Measurements from ENCODE around the gene ATRAID. TPM values are rescaled to one million over a fixed set of nuclear protein-coding genes. Genes with fewer than 3 reads are reported as not detected.

ATRAID gene
- total and polyA plus RNA-seq, 10 of the 15 experiments (the other 5 are each of a cell fraction or from before 2014, with no cell fraction given), result 65.6 to 180 (median 120) TPM

DNA sequence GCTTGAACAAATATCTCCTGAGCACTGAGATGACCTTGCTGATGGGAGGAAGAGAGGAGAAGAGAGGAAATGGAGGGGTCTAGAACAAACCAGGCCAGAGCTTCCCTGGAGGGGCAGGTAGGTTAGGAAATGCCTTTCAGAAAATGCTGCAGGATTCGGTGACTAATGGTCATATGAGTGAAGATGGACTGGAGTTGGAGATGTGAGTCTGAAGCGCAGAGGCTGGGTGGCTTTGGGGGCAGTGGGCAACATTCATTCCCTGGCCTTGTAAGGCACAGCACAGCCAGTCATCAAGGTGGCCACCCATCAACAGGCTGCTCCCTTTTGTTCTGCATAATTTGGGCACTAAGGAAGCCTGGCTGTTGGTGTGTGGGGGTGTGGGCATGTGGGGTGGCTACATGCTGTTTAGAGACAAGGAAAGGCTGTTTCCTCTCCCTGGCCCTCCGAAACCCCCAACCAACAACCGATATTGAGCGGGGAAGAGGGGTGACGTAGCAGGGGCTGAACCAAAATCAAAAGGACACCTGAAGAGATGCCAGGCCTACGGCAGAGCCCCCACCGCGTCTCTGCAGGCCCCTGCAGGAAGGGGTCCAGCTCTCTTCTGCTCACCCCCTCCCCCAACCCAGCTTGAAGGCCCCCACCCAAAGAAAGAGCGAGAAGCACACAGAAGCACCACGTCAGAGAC is 49.5 kb downstream of the ATRAID start:
- Histone ChIP-seq H3K36me3 (ENCODE audit: control insufficient read depth in 2 of 2, insufficient read depth in 2 of 2, low read length in 1 of 2) (no peaks in the 10 kb centered on the region), H3K4me2 (ENCODE audit: control insufficient read depth, insufficient read depth) (no peak overlapping the region), H3K27me3 (replicated peaks in 1 of 2; ENCODE audit: control insufficient read depth in 2 of 2, insufficient read depth in 2 of 2, low read length in 1 of 2) (peaks cover 26 to 40% of the 10 kb centered on the region in 2 experiments), H3K27ac (ENCODE audit: control insufficient read depth, insufficient read depth) (no peak overlapping the region), H4K20me1 (ENCODE audit: control insufficient read depth, insufficient read depth) (no peaks in the 10 kb centered on the region), H3K9ac (ENCODE audit: control insufficient read depth, insufficient read depth, low read length) (no peak overlapping the region), H3K79me2 (ENCODE audit: control insufficient read depth, insufficient read depth, low read length) (no peaks in the 10 kb centered on the region), H3K4me1 (ENCODE audit: control insufficient read depth, insufficient read depth, low read length) (peaks cover 18% of the 10 kb centered on the region), H3K4me3 (no peak overlapping the region), H2AFZ (ENCODE audit: control insufficient read depth, low read depth, low read length) (no peak overlapping the region), H3K9me3 (replicated peaks; ENCODE audit: control insufficient read depth, insufficient read depth, low read length) (no peaks in the 10 kb centered on the region)
- BruUV-seq (replicated peaks), result no TSS peak
- intact Hi-C loops (cut with micrococcal nuclease; ENCODE audit: unreplicated experiment) (no loop called here), in situ Hi-C loops (cut with MboI) (no loop called here)
- ATAC-seq (no peak), DNase-seq (ENCODE audit: low read depth, low spot score) (no peak), FAIRE-seq (no peak)
- ChIA-PET CTCF (interaction anchor here (0.6 kb wide), 1 partner anchor 1434 kb away, joined by 5 read pairs; no protein-coding TSS in a partner anchor), RAD21 (ENCODE audit: unreplicated experiment) (interaction anchor here (0.5 kb wide), 1 partner anchor 92 kb away, joined by 3 read pairs; no protein-coding TSS in a partner anchor), POLR2A (no interaction called here), SMC1A (ENCODE audit: uncharacterized antibody, unreplicated experiment) (no interaction called here)
- WGBS (ENCODE audit: insufficient coverage, insufficient replicate concordance, low lambda C conversion rate, missing lambda C conversion rate), result 69% methylated on average over 11 of the region's 11 CpGs
- no peak for TF ChIP-seq SMAD5 (IDR thresholded peaks at IDR 0.05; ENCODE audit: low read depth)
- no peak for TF ChIP-seq ZZZ3 (IDR thresholded peaks at IDR 0.05; ENCODE audit: control insufficient read depth, insufficient read length, low read depth)
- no peak for TF ChIP-seq CBX3 (IDR thresholded peaks at IDR 0.05; ENCODE audit: borderline replicate concordance, low read depth)
- TF ChIP-seq CBX5 (IDR thresholded peaks at IDR 0.05; ENCODE audit: low read depth), result no peak
- TF ChIP-seq CHD2 (IDR thresholded peaks at IDR 0.05; ENCODE audit: borderline replicate concordance, low read depth, low read length), result no peak
- no peak for TF ChIP-seq HCFC1 (IDR thresholded peaks at IDR 0.05; ENCODE audit: low read length)
- TF ChIP-seq SIN3A (IDR thresholded peaks at IDR 0.05; ENCODE audit: low read depth, low read length), result no peak
- no peak for TF ChIP-seq EP300 (IDR thresholded peaks at IDR 0.05; ENCODE audit: borderline replicate concordance in 1 of 2, control insufficient read depth in 1 of 2, low read depth in 2 of 2, low read length in 2 of 2)

All from GM12878 (cell line).